Measurements from ENCODE around the gene SFTPA2.
"Not testable (repeated sequence)": the region's sequence is repeated elsewhere in the genome, so short reads cannot be mapped to it uniquely, and the experiment has no call there.

DNA sequence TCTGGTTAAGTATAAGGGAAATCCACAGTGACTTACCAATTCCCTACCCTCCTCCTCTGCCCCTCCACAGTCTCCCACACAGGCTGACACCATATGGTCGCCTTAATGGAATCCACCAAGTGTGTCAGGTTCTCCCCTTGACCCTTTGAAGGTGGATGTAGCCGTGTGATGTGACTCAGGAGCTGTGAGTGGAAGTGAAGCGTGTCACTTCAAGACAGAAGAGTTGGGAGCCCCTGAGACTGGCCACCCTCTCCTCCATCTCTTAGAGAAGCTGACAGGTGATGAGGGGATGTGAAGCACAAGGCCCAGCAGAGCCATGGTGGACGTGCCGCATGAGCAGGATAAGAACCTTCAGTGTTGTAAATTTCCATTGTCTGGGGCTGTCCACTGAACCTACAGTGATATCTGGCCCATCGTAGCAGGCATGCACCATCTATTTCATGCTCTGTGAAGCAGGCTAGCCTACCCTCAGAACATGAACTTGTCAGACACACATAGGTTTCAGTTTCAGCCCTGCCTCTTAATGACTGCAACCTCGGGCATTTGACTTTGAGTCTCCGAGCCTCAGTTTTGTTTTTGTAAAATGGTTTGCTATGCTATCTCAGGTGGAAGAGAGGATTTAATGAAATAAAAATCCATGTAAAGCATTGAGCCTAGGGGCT, 35.0 kb downstream of the SFTPA2 start:
- TF ChIP-seq EP300, POLR2A, POLR2AphosphoS5 (IDR thresholded peaks at IDR 0.05): not testable (repeated sequence)
- TF ChIP-seq, protein P1, sequence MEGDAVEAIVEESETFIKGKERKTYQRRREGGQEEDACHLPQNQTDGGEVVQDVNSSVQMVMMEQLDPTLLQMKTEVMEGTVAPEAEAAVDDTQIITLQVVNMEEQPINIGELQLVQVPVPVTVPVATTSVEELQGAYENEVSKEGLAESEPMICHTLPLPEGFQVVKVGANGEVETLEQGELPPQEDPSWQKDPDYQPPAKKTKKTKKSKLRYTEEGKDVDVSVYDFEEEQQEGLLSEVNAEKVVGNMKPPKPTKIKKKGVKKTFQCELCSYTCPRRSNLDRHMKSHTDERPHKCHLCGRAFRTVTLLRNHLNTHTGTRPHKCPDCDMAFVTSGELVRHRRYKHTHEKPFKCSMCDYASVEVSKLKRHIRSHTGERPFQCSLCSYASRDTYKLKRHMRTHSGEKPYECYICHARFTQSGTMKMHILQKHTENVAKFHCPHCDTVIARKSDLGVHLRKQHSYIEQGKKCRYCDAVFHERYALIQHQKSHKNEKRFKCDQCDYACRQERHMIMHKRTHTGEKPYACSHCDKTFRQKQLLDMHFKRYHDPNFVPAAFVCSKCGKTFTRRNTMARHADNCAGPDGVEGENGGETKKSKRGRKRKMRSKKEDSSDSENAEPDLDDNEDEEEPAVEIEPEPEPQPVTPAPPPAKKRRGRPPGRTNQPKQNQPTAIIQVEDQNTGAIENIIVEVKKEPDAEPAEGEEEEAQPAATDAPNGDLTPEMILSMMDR (IDR thresholded peaks at IDR 0.05), result not testable (repeated sequence)

Measured in suprapubic skin (tissue), 4 donors.